A549 (cell line): ENCODE data around the gene NAGPA. TPM values are rescaled to one million over a fixed set of nuclear protein-coding genes. Genes with fewer than 3 reads are reported as not detected.

Source experiments
- ATAC-seq, 2 experiments: fragments of 200-7000 bp in 1 of 2; fragments of >200 bp in 1 of 2; cut with Nextera tagmentation in 1 of 2; cut with Tn5 transposase in 1 of 2; 3 replicates each; pipeline versions ENCODE4 v1.8.0 to v1.9.1; 2018 to 2020; ENCODE audit warnings: mild to moderate bottlenecking in 1 of 2, moderate library complexity in 1 of 2
- CTCF ChIA-PET: fragments of 300-600 bp; sonication (Branson Sonifier 250); formaldehyde crosslinking; extraction: SDS; loops from one replicate; lab custom pipeline; 2021; ENCODE audit warnings: antibody characterized with exemption, inconsistent platforms; lab: Yijun Ruan, JAX
- POLR2A ChIA-PET: fragments of 350-600 bp; formaldehyde crosslinking; extraction: SDS; loops from one replicate; lab custom pipeline; 2021; ENCODE audit warnings: antibody characterized with exemption, inconsistent platforms; lab: Yijun Ruan, JAX
- DNase-seq, 2 experiments: peaks; one replicate each; pipeline versions ENCODE4 v3.0.0 to v3.0.0-alpha.2; 2011 to 2016; ENCODE audit warnings: low read depth in 1 of 2, low spot score in 1 of 2
- FAIRE-seq: peaks from 2 replicates; lab custom pipeline; 2011; peaks lifted over from hg19 to GRCh38; lab: Jason Lieb, UNC
- H3K27ac ChIP-seq, 2 experiments: fragments of >200 bp; sonication (Bioruptor Twin); formaldehyde crosslinking; 3 replicates each; pipeline ENCODE4 v1.5.1; 2016 to 2017
- H3K4me1 ChIP-seq: fragments of >200 bp; sonication (Bioruptor Twin); formaldehyde crosslinking; 3 replicates; pipeline ENCODE4 v1.6.1; 2016
- H3K4me2 ChIP-seq: fragments of >200 bp; sonication (Bioruptor Twin); formaldehyde crosslinking; 3 replicates; pipeline ENCODE4 v1.6.1; 2016
- H3K4me3 ChIP-seq: fragments of >200 bp; sonication (Bioruptor Twin); formaldehyde crosslinking; 3 replicates; pipeline ENCODE4 v1.5.1; 2016
- H3K9me3 ChIP-seq: fragments of >200 bp; sonication (Bioruptor Twin); formaldehyde crosslinking; 3 replicates; pipeline ENCODE4 v1.6.1; 2016
- BCL3 ChIP-seq: fragments of >200 bp; sonication (Bioruptor Twin); formaldehyde crosslinking; IDR thresholded peaks from 3 replicates; pipeline ENCODE4 v1.6.1; 2016
- CHD2 ChIP-seq: fragments of 150-350 bp; IDR thresholded peaks from 2 replicates; pipeline ENCODE4 v1.6.1; 2014; ENCODE audit warnings: low read length; ENCODE audit not compliant: partially characterized antibody
- EHMT2 ChIP-seq: fragments of 200-600 bp; sonication (generic); IDR thresholded peaks from 2 replicates; pipeline ENCODE4 v1.6.1; 2016; ENCODE audit warnings: antibody characterized with exemption, low read depth, mild to moderate bottlenecking, moderate library complexity
- HES2 ChIP-seq: fragments of >200 bp; sonication (Bioruptor Twin); formaldehyde crosslinking; IDR thresholded peaks from 2 replicates; pipeline ENCODE4 v1.6.1; 2016
- HMGXB4 ChIP-seq: fragments of 250-450 bp; sonication (Bioruptor Pico); IDR thresholded peaks from 2 replicates; pipeline ENCODE4 v1.5.0; 2021; ENCODE audit warnings: mild to moderate bottlenecking, moderate library complexity, borderline replicate concordance
- HOXB13 ChIP-seq: fragments of 250-450 bp; sonication (Bioruptor Pico); IDR thresholded peaks from 2 replicates; pipeline ENCODE4 v1.5.0; 2020; ENCODE audit warnings: low read depth, mild to moderate bottlenecking, moderate library complexity
- KDM1A ChIP-seq: fragments of 200-600 bp; sonication (generic); IDR thresholded peaks from 2 replicates; pipeline ENCODE4 v1.6.1; 2016; ENCODE audit warnings: low read depth, mild to moderate bottlenecking
- KDM5A ChIP-seq: fragments of 200-600 bp; sonication (generic); IDR thresholded peaks from 2 replicates; pipeline ENCODE4 v1.6.1; 2016; ENCODE audit warnings: antibody characterized with exemption, mild to moderate bottlenecking
- MAX ChIP-seq: IDR thresholded peaks from 2 replicates; pipeline ENCODE4 v1.6.1; 2012
- NFE2L2 ChIP-seq: fragments of 150-350 bp; conservative IDR thresholded peaks from 2 replicates; pipeline ENCODE4 v1.6.1; 2014; ENCODE audit warnings: low read length
- POLR2A ChIP-seq: IDR thresholded peaks from 2 replicates; pipeline ENCODE4 v1.6.1; 2012; ENCODE audit warnings: mild to moderate bottlenecking, low read length
- POLR2AphosphoS2 ChIP-seq: conservative IDR thresholded peaks from 2 replicates; pipeline ENCODE4 v1.6.1; 2012; ENCODE audit warnings: low read length, improper control_type of control experiment, inconsistent platforms
- RAD21 ChIP-seq, 2 experiments: fragments of >200 bp in 1 of 2; sonication (Bioruptor Twin) in 1 of 2; formaldehyde crosslinking in 1 of 2; IDR thresholded peaks in 1 of 2; conservative IDR thresholded peaks in 1 of 2; 2 replicates in 1 of 2; 3 replicates in 1 of 2; pipeline ENCODE4 v1.6.1; 2012 to 2018; ENCODE audit warnings: inconsistent platforms in 1 of 2
- RNF2 ChIP-seq: fragments of 200-600 bp; sonication (generic); IDR thresholded peaks from 2 replicates; pipeline ENCODE4 v1.6.1; 2016; ENCODE audit warnings: low read depth, mild to moderate bottlenecking, antibody characterized with exemption, moderate library complexity, borderline replicate concordance
- WGBS: methylation state at CpG from one replicate; pipeline ENCODE4 v1.1.6; 2017; ENCODE audit errors: missing lambda C conversion rate; 5-methylcytosine and 5-hydroxymethylcytosine counted together
- polyA plus RNA-seq, 4 experiments: library from polyadenylated mRNA; depleted of rRNA in 3 of 4; stranded (reverse); fragments of >200 nt; fragmentation: RNase III in 1 of 4; extraction: RNeasy Plus Mini Kit Qiagen cat#74134 plus additional on column Dnase treatment in 1 of 4; gene quantifications; 2 replicates in 3 of 4; 3 replicates in 1 of 4; pipeline ENCODE4 v1.2.3, GENCODE V29; 2011 to 2017
- TF ChIP-seq, protein P1 (sequence below): IDR thresholded peaks from 2 replicates; pipeline ENCODE4 v1.6.1; 2012
- TF ChIP-seq, protein P2 (sequence below): fragments of 200-600 bp; sonication (generic); IDR thresholded peaks from 2 replicates; pipeline ENCODE4 v1.6.1; 2016; ENCODE audit warnings: antibody characterized with exemption, mild to moderate bottlenecking, moderate library complexity

Gene NAGPA
- polyA plus RNA-seq, 2 of the 4 experiments (the other 2 are of a cell fraction), result 6.5 to 17.3 TPM

DNA sequence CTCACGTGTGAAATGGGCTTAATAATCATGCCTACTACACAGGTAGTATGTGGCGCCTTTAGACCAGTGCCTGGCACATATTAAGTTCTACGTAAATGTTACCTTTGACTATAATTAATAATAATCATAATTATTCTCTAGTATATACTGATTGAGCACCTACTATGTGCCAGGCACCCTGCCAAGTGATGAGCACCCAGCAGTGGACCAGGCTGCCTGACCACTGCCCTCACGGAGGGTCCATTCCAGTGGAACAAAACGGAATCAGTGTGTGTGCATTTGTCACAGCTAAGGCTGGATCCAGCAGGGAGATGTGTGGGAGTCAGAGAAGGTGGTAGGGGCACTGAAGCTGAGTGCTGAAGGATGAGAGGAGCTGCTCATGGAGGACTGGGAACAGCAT lies 45.1 kb downstream of the NAGPA start:
- TF ChIP-seq HMGXB4 (no peak), CHD2 (no peak), NFE2L2 (no peak), RNF2 (no peak), HOXB13 (CRISPR knock-in tag) (no peak), HES2 (no peak), KDM1A (no peak), RAD21 (conservative IDR thresholded peaks at IDR 0.05 in 1 of 2, IDR thresholded peaks at IDR 0.05 in 1 of 2) (no peak), BCL3 (no peak), EHMT2 (no peak), POLR2AphosphoS2 (no peak), POLR2A (no peak), KDM5A (no peak)
- TF ChIP-seq, protein P1, sequence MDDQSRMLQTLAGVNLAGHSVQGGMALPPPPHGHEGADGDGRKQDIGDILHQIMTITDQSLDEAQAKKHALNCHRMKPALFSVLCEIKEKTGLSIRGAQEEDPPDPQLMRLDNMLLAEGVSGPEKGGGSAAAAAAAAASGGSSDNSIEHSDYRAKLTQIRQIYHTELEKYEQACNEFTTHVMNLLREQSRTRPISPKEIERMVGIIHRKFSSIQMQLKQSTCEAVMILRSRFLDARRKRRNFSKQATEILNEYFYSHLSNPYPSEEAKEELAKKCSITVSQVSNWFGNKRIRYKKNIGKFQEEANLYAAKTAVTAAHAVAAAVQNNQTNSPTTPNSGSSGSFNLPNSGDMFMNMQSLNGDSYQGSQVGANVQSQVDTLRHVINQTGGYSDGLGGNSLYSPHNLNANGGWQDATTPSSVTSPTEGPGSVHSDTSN, result no peak
- TF ChIP-seq, protein P2, sequence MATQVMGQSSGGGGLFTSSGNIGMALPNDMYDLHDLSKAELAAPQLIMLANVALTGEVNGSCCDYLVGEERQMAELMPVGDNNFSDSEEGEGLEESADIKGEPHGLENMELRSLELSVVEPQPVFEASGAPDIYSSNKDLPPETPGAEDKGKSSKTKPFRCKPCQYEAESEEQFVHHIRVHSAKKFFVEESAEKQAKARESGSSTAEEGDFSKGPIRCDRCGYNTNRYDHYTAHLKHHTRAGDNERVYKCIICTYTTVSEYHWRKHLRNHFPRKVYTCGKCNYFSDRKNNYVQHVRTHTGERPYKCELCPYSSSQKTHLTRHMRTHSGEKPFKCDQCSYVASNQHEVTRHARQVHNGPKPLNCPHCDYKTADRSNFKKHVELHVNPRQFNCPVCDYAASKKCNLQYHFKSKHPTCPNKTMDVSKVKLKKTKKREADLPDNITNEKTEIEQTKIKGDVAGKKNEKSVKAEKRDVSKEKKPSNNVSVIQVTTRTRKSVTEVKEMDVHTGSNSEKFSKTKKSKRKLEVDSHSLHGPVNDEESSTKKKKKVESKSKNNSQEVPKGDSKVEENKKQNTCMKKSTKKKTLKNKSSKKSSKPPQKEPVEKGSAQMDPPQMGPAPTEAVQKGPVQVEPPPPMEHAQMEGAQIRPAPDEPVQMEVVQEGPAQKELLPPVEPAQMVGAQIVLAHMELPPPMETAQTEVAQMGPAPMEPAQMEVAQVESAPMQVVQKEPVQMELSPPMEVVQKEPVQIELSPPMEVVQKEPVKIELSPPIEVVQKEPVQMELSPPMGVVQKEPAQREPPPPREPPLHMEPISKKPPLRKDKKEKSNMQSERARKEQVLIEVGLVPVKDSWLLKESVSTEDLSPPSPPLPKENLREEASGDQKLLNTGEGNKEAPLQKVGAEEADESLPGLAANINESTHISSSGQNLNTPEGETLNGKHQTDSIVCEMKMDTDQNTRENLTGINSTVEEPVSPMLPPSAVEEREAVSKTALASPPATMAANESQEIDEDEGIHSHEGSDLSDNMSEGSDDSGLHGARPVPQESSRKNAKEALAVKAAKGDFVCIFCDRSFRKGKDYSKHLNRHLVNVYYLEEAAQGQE, result no peak
- ATAC-seq, result no peak
- no peak for FAIRE-seq
- 55% methylated on average over 5 of the region's 5 CpGs for WGBS
- Histone ChIP-seq H3K27ac (no peak overlapping the region), H3K4me2 (no peak overlapping the region; the same call in 2 of the 3 replicates), H3K4me3 (no peak overlapping the region; the same call in 2 of the 3 replicates), H3K9me3 (peaks cover 7% of the 10 kb centered on the region; the same call in 1 of the 3 replicates), H3K4me1 (peaks cover 9% of the 10 kb centered on the region; the same call in 1 of the 3 replicates)
- ChIA-PET CTCF (interaction anchor here (1.1 kb wide), 1 partner anchor 10 kb away, joined by 3 read pairs; no protein-coding TSS in a partner anchor), POLR2A (no interaction called here)
- DNase-seq, result no peak

DNA sequence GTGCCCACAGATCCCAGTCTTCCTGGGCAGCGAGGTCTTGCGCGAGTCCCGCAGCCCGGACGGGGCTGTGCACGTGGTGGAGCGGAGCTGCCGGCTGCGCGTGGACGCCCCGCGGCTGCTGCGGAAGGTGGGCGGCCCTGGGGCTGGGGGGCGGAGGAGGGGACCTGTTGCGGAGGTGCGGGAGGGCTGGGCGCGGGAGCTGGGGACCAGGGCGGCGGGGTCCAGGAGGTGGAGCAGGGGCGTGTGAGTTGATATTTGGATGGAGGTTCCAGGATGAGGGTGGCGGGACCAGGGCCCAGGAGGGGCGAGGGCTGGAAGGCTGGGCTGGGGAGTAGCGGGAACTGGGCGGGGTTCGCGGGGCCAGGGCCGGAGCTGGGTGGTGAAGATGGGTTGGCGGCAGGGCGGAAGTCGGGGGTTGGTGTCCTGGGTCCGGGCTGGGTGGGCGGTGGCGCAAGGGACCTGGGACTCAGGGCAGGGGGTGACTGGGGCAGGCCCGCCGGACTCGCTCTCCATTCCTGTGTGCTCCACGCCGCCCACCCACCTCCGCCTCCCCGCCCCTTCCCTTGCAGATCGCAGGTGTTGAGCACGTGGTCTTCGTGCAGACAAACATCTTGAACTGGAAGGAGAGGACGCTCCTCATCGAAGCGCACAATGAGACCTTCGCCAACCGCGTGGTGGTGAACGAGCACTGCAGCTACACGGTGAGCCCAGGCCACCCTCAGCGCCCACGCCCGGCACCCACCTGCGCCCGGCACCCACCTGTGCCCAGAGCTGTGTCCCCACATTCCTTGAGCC lies 46.0 kb downstream of the NAGPA start:
- TF ChIP-seq RAD21 (conservative IDR thresholded peaks at IDR 0.05 in 1 of 2, IDR thresholded peaks at IDR 0.05 in 1 of 2), result no peak
- TF ChIP-seq MAX, result peak; percentile 72
- ChIA-PET CTCF (interaction anchor here (1.1 kb wide), 1 partner anchor 9 kb away, joined by 3 read pairs; no protein-coding TSS in a partner anchor), POLR2A (no interaction called here)
- peaks cover 7% of the 10 kb centered on the region; the same call in 1 of the 3 replicates for H3K9me3 ChIP-seq
- H3K4me1 ChIP-seq, result peaks cover 9% of the 10 kb centered on the region; the same call in 1 of the 3 replicates
- H3K4me2 ChIP-seq, result peak overlapping the region; percentile 72
- peak overlapping the region; percentile 30; the same call in 2 of the 3 replicates for H3K4me3 ChIP-seq
- ATAC-seq (peak; percentile 60 to 79; a peak in 5 of 6 replicates), DNase-seq (peak; percentile 33 to 37), FAIRE-seq (no peak)
- whole genome bisulfite sequencing, result 18% methylated on average over 29 of the region's 60 CpGs
- H3K27ac ChIP-seq, result no peak overlapping the region
